Measurements from ENCODE around the gene SERINC5.
"Not testable (repeated sequence)": the region's sequence is repeated elsewhere in the genome, so short reads cannot be mapped to it uniquely, and the experiment has no call there.

Gene SERINC5

DNA sequence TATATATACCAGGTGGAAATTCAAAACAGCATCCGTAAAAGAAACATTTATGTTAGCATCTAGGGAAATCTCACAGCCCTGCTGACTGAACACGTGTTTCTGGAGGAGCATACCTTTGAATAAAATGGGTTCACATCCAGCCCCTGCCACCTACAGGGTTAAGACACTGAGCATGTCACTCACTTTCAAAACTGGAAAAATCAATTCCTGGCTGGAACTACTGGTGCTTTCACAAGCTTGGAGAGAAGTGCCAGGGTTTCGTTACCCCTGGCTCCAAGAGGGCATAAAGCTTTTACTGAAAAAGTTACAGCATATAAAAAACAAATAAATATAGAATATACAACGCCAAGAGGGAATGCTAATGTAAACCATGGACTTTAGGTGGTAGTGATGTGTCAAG, 48.0 kb downstream of the SERINC5 start:
- Histone ChIP-seq H3K4me2 (ENCODE audit: low read depth, low read length) (no peak overlapping the region), H3K27ac (ENCODE audit: low read length) (no peak overlapping the region), H2AFZ (ENCODE audit: low read length) (no peak overlapping the region), H3K9me2 (replicated peaks; ENCODE audit: insufficient read depth, low read length) (no peaks in the 10 kb centered on the region), H3K4me1 (ENCODE audit: low read length) (no peaks in the 10 kb centered on the region), H3K27me3 (replicated peaks; ENCODE audit: insufficient read depth, low read length) (no peaks in the 10 kb centered on the region), H3K9ac (ENCODE audit: low read length) (no peak overlapping the region), H3F3A (ENCODE audit: insufficient read depth, low read length) (no peaks in the 10 kb centered on the region), H3K79me2 (ENCODE audit: low read length) (no peaks in the 10 kb centered on the region), H4K20me1 (ENCODE audit: insufficient read depth, low read length) (no peaks in the 10 kb centered on the region), H3K36me3 (replicated peaks; ENCODE audit: insufficient read depth, low read length) (no peaks in the 10 kb centered on the region), H3K4me3 (ENCODE audit: low read length) (no peak overlapping the region), H3K9me3 (replicated peaks; ENCODE audit: insufficient read depth, low read length) (no peaks in the 10 kb centered on the region)
- TF ChIP-seq EZH2 (optimal IDR thresholded peaks at IDR 0.05; ENCODE audit: low read depth, low read length) (no peak), EZH2phosphoT487 (IDR thresholded peaks at IDR 0.05; ENCODE audit: low read length) (no peak)
- TF ChIP-seq, protein P1, sequence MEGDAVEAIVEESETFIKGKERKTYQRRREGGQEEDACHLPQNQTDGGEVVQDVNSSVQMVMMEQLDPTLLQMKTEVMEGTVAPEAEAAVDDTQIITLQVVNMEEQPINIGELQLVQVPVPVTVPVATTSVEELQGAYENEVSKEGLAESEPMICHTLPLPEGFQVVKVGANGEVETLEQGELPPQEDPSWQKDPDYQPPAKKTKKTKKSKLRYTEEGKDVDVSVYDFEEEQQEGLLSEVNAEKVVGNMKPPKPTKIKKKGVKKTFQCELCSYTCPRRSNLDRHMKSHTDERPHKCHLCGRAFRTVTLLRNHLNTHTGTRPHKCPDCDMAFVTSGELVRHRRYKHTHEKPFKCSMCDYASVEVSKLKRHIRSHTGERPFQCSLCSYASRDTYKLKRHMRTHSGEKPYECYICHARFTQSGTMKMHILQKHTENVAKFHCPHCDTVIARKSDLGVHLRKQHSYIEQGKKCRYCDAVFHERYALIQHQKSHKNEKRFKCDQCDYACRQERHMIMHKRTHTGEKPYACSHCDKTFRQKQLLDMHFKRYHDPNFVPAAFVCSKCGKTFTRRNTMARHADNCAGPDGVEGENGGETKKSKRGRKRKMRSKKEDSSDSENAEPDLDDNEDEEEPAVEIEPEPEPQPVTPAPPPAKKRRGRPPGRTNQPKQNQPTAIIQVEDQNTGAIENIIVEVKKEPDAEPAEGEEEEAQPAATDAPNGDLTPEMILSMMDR (IDR thresholded peaks at IDR 0.05; ENCODE audit: low read length): no peak
- DNase-seq: no peak

DNA sequence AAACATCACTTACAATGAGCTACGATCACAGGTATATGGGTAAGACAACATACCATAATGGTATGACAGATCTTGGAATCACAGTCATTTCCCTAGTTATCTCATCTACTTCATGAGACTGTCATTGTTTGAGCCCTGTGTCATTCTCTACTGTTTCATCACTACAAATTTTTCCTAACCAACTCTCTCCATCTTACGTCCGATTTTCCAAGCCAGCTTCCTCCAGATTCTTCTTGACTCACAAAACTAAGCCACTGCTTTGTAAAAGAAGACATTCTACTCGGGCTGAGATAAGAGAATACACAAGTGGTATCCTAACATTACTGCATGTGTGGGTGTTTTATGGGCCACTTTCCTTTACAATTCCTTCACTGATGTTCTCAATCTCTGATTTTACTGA, 49.6 kb downstream of the SERINC5 start:
- no peaks in the 10 kb centered on the region for H3K27me3 ChIP-seq (replicated peaks; ENCODE audit: insufficient read depth, low read length)
- H3K4me3 ChIP-seq (ENCODE audit: low read length): no peak overlapping the region
- H3F3A ChIP-seq (ENCODE audit: insufficient read depth, low read length): no peaks in the 10 kb centered on the region
- no peaks in the 10 kb centered on the region for H3K4me1 ChIP-seq (ENCODE audit: low read length)
- no peak overlapping the region for H3K9ac ChIP-seq (ENCODE audit: low read length)
- H3K4me2 ChIP-seq (ENCODE audit: low read depth, low read length): no peak overlapping the region
- TF ChIP-seq, protein P1 (IDR thresholded peaks at IDR 0.05; ENCODE audit: low read length): no peak
- TF ChIP-seq EZH2phosphoT487 (IDR thresholded peaks at IDR 0.05; ENCODE audit: low read length) (no peak), EZH2 (optimal IDR thresholded peaks at IDR 0.05; ENCODE audit: low read depth, low read length) (no peak)
- no peaks in the 10 kb centered on the region for H3K36me3 ChIP-seq (replicated peaks; ENCODE audit: insufficient read depth, low read length)
- no peaks in the 10 kb centered on the region for H4K20me1 ChIP-seq (ENCODE audit: insufficient read depth, low read length)
- H2AFZ ChIP-seq (ENCODE audit: low read length): no peak overlapping the region
- H3K9me3 ChIP-seq (replicated peaks; ENCODE audit: insufficient read depth, low read length): no peaks in the 10 kb centered on the region
- no peak overlapping the region for H3K27ac ChIP-seq (ENCODE audit: low read length)
- no peaks in the 10 kb centered on the region for H3K9me2 ChIP-seq (replicated peaks; ENCODE audit: insufficient read depth, low read length)
- H3K79me2 ChIP-seq (ENCODE audit: low read length): no peaks in the 10 kb centered on the region
- DNase-seq: no peak

DNA sequence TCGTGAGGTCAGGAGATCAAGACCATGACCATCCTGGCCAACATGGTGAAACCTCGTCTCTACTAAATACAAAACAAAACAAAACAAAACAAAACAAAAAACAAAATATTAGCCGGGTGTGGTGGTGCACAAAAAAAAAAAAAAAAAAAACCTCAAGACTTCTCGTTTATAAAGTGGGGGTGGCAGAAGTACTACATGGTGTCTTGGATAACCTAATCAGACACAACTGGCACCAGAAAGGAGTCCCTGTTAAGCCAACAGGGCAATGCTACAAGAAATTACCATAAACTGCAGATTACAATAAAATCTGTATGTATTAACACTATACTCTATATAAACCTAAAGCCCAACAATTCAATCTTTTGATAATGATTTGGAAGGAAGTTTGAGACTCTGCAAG, 50.0 kb downstream of the SERINC5 start:
- H4K20me1 ChIP-seq (ENCODE audit: insufficient read depth, low read length): no peaks in the 10 kb centered on the region
- no peaks in the 10 kb centered on the region for H3K79me2 ChIP-seq (ENCODE audit: low read length)
- H3K4me2 ChIP-seq (ENCODE audit: low read depth, low read length): no peak overlapping the region
- no peaks in the 10 kb centered on the region for H3K27me3 ChIP-seq (replicated peaks; ENCODE audit: insufficient read depth, low read length)
- H3K4me1 ChIP-seq (ENCODE audit: low read length): no peaks in the 10 kb centered on the region
- no peak overlapping the region for H2AFZ ChIP-seq (ENCODE audit: low read length)
- H3K36me3 ChIP-seq (replicated peaks; ENCODE audit: insufficient read depth, low read length): no peaks in the 10 kb centered on the region
- no peaks in the 10 kb centered on the region for H3F3A ChIP-seq (ENCODE audit: insufficient read depth, low read length)
- H3K9me2 ChIP-seq (replicated peaks; ENCODE audit: insufficient read depth, low read length): no peaks in the 10 kb centered on the region
- no peak for DNase-seq
- no peak overlapping the region for H3K4me3 ChIP-seq (ENCODE audit: low read length)
- no peaks in the 10 kb centered on the region for H3K9me3 ChIP-seq (replicated peaks; ENCODE audit: insufficient read depth, low read length)
- no peak overlapping the region for H3K9ac ChIP-seq (ENCODE audit: low read length)
- H3K27ac ChIP-seq (ENCODE audit: low read length): no peak overlapping the region
- no peak for TF ChIP-seq EZH2phosphoT487 (IDR thresholded peaks at IDR 0.05; ENCODE audit: low read length)

DNA sequence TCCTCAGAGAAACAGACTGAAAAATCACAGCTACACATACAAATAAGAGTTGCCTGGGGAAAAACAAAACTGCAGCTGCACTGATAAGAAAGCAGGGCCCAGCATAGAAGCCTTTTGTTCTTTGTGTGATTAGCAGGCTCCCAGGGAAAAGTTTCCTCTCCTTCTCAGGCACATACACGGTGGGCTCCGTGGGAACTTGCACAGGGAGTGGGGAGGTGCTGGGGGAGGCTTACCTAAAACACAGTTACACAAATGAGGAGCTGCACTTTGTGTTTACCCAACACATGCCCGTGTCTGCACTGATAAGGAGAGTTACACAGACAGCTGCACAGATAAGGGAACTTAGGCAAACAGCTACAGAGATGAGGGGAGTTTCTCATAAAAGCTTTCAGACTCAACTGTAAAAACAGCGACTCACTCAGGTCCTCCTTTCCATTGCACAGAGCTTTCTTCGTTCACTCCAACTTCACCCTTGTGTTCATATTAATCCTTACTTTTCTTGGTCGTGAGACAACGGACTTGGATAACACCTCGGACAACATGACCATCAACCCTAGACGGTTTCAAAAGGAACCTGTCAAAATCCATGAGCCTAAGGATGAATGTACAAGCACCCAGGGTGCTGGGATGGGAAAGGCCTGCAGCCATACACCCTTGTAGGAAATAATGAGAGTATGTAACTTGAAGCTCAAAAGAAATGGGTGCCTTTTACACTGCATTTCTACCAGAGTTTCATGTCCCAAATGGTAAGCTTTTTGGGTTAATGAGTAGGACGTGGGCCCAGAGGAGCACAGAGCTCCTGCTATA, 50.8 kb downstream of the SERINC5 start:
- Histone ChIP-seq H3K4me2 (ENCODE audit: low read depth, low read length) (no peak overlapping the region), H3K79me2 (ENCODE audit: low read length) (no peaks in the 10 kb centered on the region)

DNA sequence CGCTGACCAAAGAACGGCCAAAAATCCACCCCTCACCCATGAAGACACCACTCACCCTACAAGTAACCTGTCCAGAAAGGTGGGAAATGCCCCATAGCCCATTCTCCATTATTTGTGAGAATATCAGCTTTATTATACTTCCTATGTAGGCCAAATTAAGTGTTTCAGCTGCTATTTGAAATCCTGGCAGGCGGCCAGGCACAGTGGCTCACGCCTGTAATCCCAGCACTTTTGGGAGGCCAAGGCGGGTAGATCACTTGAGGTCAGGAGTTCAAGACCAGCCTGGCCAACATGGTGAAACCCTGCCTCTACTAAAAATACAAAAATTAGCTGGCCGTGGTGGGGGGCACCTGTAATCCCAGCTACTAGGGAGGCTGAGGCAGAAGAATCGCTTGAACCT, 54.1 kb downstream of the SERINC5 start:
- not testable (repeated sequence) for H4K20me1 ChIP-seq (ENCODE audit: insufficient read depth, low read length); DNase-seq; H3K36me3 ChIP-seq (replicated peaks; ENCODE audit: insufficient read depth, low read length)

More for the DNA sequence above, 50.8 kb downstream of the SERINC5 start:
- no peak overlapping the region for H3K4me3 ChIP-seq (ENCODE audit: low read length)
- H3K4me1 ChIP-seq (ENCODE audit: low read length): no peaks in the 10 kb centered on the region
- no peaks in the 10 kb centered on the region for H3F3A ChIP-seq (ENCODE audit: insufficient read depth, low read length)
- H3K9ac ChIP-seq (ENCODE audit: low read length): no peak overlapping the region
- no peaks in the 10 kb centered on the region for H3K36me3 ChIP-seq (replicated peaks; ENCODE audit: insufficient read depth, low read length)
- H2AFZ ChIP-seq (ENCODE audit: low read length): no peak overlapping the region
- no peak for TF ChIP-seq EZH2phosphoT487 (IDR thresholded peaks at IDR 0.05; ENCODE audit: low read length)
- no peaks in the 10 kb centered on the region for H3K27me3 ChIP-seq (replicated peaks; ENCODE audit: insufficient read depth, low read length)
- no peaks in the 10 kb centered on the region for H3K9me2 ChIP-seq (replicated peaks; ENCODE audit: insufficient read depth, low read length)
- H3K27ac ChIP-seq (ENCODE audit: low read length): no peak overlapping the region
- H3K9me3 ChIP-seq (replicated peaks; ENCODE audit: insufficient read depth, low read length): no peaks in the 10 kb centered on the region
- no peak for DNase-seq
- H4K20me1 ChIP-seq (ENCODE audit: insufficient read depth, low read length): no peaks in the 10 kb centered on the region

More for the DNA sequence above, 54.1 kb downstream of the SERINC5 start:
- H3K9me2 ChIP-seq (replicated peaks; ENCODE audit: insufficient read depth, low read length); H3K4me3 ChIP-seq (ENCODE audit: low read length); H3F3A ChIP-seq (ENCODE audit: insufficient read depth, low read length); H3K27ac ChIP-seq (ENCODE audit: low read length); H3K79me2 ChIP-seq (ENCODE audit: low read length); H2AFZ ChIP-seq (ENCODE audit: low read length); H3K27me3 ChIP-seq (replicated peaks; ENCODE audit: insufficient read depth, low read length); H3K9me3 ChIP-seq (replicated peaks; ENCODE audit: insufficient read depth, low read length); H3K4me2 ChIP-seq (ENCODE audit: low read depth, low read length); H3K9ac ChIP-seq (ENCODE audit: low read length); H3K4me1 ChIP-seq (ENCODE audit: low read length): not testable (repeated sequence)

Data from MM.1S (cell line).